ENCODE measurements around the gene HSPA4. TPM values are rescaled to one million over a fixed set of nuclear protein-coding genes. Genes with fewer than 3 reads are reported as not detected.

The HSPA4 gene
- total RNA-seq, 4 donors from 2014 or later: 32.8 to 48.3 (median 45.4) TPM

DNA sequence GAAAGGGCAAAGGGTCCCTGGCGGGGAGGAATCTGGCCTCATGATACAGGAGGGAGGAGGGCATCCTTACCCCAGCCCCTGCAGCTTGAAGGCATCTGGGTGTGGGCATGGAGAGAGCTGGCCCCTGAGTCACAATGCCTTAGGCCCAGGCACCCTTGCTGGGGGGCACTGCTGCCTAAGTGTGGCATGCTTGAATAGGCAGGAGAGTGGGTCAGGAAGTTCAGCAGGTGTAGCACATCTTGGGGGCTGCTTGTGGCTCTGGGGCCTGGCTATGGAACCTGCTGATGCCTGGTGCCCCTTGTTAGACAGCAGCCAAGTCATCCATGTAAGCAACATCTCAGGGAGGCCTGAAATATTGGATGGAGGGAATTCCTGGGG lies 63.1 kb downstream of the HSPA4 start:
- Histone ChIP-seq H3K4me3 (no peak overlapping the region), H3K27me3 (no peaks in the 10 kb centered on the region), H3K4me1 (peaks cover 0 to 13% (median 0%) of the 10 kb centered on the region in 4 donors), H3K36me3 (no peaks in the 10 kb centered on the region), H3K27ac (no peak overlapping the region), H3K9me3 (no peaks in the 10 kb centered on the region)
- TF ChIP-seq, protein P1, sequence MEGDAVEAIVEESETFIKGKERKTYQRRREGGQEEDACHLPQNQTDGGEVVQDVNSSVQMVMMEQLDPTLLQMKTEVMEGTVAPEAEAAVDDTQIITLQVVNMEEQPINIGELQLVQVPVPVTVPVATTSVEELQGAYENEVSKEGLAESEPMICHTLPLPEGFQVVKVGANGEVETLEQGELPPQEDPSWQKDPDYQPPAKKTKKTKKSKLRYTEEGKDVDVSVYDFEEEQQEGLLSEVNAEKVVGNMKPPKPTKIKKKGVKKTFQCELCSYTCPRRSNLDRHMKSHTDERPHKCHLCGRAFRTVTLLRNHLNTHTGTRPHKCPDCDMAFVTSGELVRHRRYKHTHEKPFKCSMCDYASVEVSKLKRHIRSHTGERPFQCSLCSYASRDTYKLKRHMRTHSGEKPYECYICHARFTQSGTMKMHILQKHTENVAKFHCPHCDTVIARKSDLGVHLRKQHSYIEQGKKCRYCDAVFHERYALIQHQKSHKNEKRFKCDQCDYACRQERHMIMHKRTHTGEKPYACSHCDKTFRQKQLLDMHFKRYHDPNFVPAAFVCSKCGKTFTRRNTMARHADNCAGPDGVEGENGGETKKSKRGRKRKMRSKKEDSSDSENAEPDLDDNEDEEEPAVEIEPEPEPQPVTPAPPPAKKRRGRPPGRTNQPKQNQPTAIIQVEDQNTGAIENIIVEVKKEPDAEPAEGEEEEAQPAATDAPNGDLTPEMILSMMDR (IDR thresholded peaks at IDR 0.05): no peak
- no peak for TF ChIP-seq POLR2A (IDR thresholded peaks at IDR 0.05)
- WGBS, 2 donors: 86 to 94% methylated on average over 1 of the region's 1 CpG
- no peak for DNase-seq (ENCODE audit: low spot score in 2 of 2)

DNA sequence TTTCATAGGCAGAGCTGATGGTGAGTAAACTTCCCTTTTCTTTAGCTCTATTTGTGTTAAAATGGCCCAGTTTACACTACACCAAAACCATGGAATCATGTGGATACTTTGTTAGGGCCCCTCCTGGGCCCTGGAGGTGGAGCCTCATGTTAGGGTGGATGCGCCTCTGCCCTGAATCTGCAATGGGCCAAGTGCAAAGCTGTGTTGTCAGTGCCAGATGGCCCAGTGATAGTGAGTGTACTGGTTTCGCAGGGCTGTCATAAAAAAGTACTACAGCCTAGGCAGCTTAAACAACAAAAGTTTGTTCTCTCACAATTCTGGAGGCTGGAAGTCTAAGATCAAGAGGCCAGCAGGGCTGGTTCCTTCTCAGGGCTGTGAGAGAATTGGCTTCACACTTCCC lies 64.8 kb downstream of the HSPA4 start:
- DNase-seq (ENCODE audit: low spot score in 2 of 2): no peak
- TF ChIP-seq POLR2A (IDR thresholded peaks at IDR 0.05): no peak
- TF ChIP-seq, protein P1 (IDR thresholded peaks at IDR 0.05): no peak
- no peak for TF ChIP-seq EP300 (IDR thresholded peaks at IDR 0.05)
- no peaks in the 10 kb centered on the region for H3K36me3 ChIP-seq
- no peaks in the 10 kb centered on the region for H3K9me3 ChIP-seq
- no peaks in the 10 kb centered on the region for H3K4me1 ChIP-seq
- WGBS, 2 donors: 73 to 82% methylated on average over 2 of the region's 2 CpGs
- no peaks in the 10 kb centered on the region for H3K27me3 ChIP-seq
- H3K27ac ChIP-seq: no peak overlapping the region
- no peak overlapping the region for H3K4me3 ChIP-seq

DNA sequence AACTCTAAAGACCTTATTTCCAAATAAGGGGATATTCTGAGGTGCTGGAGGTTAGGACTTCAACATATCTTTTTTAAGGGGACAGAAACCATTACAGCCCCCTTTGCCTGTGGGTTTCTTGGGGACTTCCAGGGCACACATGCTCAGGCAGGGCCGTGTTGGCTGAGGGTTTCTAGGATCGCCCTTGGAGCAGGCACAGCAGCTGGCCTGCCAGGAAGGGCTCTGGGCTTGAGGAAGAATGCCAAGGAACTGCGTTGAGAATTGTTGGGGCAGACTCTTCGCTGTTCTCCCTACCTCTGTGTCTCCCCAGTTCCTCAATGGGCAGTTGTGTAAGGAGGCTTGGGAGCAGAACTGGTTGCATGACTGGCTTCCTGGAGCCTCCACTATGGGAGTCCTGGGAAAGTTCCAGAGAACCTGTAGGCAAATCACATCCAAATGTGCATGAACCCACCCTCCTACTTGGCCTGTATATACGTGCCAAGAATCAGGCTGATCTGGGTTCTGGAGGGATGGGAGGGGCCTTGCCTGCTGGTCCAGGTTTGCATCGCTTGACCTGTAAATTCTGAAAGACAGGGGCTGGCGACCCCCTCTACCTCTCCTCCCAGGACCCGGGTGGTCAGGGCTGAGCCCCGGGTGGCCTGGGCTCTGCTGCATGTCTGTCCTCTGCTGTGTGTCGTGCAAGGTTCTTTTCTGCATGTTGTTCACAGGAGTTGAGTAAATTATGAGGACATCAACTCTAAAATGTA lies 65.5 kb downstream of the HSPA4 start:
- no peak overlapping the region for H3K27ac ChIP-seq
- DNase-seq (ENCODE audit: low spot score in 2 of 2): no peak
- no peak overlapping the region for H3K4me3 ChIP-seq
- TF ChIP-seq POLR2A (IDR thresholded peaks at IDR 0.05) (no peak), EP300 (IDR thresholded peaks at IDR 0.05) (no peak)
- TF ChIP-seq, protein P1 (IDR thresholded peaks at IDR 0.05): no peak
- 81 to 92% methylated on average over 8 of the region's 10 CpGs for WGBS, 2 donors
- H3K4me1 ChIP-seq: no peaks in the 10 kb centered on the region
- no peaks in the 10 kb centered on the region for H3K27me3 ChIP-seq
- H3K9me3 ChIP-seq: no peaks in the 10 kb centered on the region
- no peaks in the 10 kb centered on the region for H3K36me3 ChIP-seq

DNA sequence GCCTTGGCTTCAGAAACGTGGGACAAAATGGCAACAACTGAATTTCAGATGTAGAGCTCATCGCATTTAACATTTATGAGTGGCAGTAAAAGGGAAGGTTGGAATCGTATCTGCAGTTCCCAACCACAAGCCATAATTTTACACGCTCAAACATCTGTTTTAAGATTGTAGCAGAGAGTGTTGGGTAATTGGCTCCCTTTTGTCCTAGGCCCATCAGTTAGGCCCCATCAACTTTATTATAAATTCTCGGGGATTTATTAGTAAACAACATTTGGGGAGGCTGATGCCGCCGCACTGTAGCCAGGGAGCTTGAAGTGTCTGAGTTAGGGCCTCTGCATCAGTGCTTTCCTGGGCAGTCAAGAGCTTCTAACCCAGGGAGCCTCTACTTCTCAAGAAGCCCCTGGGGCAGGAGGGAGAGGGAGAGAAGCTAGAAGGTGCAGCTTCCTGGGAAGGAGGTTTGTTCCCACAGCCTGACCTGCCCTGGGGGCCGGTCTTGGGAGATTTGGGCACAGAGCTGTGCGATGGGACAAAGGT lies 66.2 kb downstream of the HSPA4 start:
- Histone ChIP-seq H3K27ac (no peak overlapping the region), H3K4me3 (no peak overlapping the region), H3K27me3 (no peaks in the 10 kb centered on the region), H3K9me3 (no peaks in the 10 kb centered on the region), H3K4me1 (no peaks in the 10 kb centered on the region), H3K36me3 (no peaks in the 10 kb centered on the region)
- TF ChIP-seq EP300 (IDR thresholded peaks at IDR 0.05): no peak
- TF ChIP-seq POLR2A (IDR thresholded peaks at IDR 0.05): no peak
- TF ChIP-seq, protein P1 (IDR thresholded peaks at IDR 0.05): no peak
- no peak for DNase-seq (ENCODE audit: low spot score in 2 of 2)
- WGBS, 2 donors: 91 to 92% methylated on average over 9 of the region's 9 CpGs

DNA sequence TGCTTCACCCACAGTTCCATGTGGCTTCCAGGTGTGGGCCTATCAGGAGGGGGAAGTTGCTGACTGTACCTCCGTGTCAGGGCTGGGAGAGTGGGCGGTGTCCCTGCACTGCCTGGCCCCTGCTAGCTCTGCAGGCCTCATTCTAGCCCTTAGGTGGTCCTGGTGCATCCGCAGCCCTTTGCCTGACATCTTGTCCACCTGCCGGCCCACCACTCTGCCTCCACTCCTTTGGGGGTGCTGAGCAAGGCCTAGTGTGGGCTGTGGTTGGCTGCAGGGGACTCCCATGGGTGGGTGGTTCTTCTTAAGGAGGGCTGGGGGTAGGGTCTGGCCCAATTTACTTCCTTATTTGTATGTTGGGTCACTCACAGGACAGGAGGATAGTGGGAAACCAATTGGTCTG lies 66.9 kb downstream of the HSPA4 start:
- DNase-seq (ENCODE audit: low spot score in 2 of 2): no peak
- H3K9me3 ChIP-seq: no peaks in the 10 kb centered on the region
- TF ChIP-seq, protein P1 (IDR thresholded peaks at IDR 0.05): no peak
- TF ChIP-seq POLR2A (IDR thresholded peaks at IDR 0.05) (no peak), EP300 (IDR thresholded peaks at IDR 0.05) (no peak)
- H3K4me3 ChIP-seq: no peak overlapping the region
- H3K36me3 ChIP-seq: no peaks in the 10 kb centered on the region
- 74 to 75% methylated on average over 4 of the region's 4 CpGs for WGBS, 2 donors
- H3K27ac ChIP-seq: no peak overlapping the region
- H3K4me1 ChIP-seq: no peaks in the 10 kb centered on the region
- no peaks in the 10 kb centered on the region for H3K27me3 ChIP-seq
